ENCODE data around the gene BCKDHB. TPM values are rescaled to one million over a fixed set of nuclear protein-coding genes. Genes with fewer than 3 reads are reported as not detected.

BCKDHB gene
- total and polyA plus RNA-seq, 2 of the 4 experiments (the other 2 are of a cell fraction) = 11.2 to 11.8 TPM

DNA sequence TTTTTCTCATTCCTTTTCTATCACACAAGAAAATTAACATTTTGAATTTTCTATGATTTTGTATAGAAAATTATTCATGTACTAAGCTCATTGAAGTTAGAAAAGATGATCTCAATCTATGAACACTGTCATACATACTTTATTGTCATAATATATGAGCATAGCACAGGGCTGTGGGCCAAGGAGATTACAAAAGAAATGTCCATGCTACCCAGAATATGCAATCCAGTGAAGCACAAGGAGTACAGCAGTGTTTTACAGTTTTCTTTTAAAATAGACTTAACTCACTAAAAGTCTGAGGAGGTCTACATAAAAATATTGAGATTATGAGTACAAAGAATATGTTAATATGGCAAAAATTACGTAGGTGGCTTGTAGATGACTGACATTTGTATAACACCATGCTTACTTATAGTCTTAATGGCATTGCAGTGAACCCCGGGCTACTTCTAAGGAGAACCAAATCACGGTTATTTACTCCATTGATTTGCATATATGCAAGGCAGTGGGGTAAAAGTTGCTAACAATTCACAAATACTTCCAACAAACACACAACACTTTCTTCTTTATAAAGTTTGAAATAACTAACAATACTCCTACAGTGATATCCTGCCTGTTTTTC lies 257.1 kb downstream of the BCKDHB start:
- Histone ChIP-seq H3K18ac (ENCODE audit: low read depth, low read length) (no peak overlapping the region), H2BK120ac (ENCODE audit: low read depth, low read length) (no peak overlapping the region), H3K9ac (ENCODE audit: low read depth, low read length) (no peak overlapping the region), H2AFZ (replicated peaks; ENCODE audit: low read length, poor library complexity) (no peak overlapping the region), H3K9me3 (ENCODE audit: control insufficient read depth, insufficient read depth, low read length) (no peaks in the 10 kb centered on the region), H3K56ac (ENCODE audit: extremely low read depth, insufficient read depth, low read length) (no peak overlapping the region), H3K4me2 (ENCODE audit: low read depth, low read length) (no peak overlapping the region), H3K4me3 (ENCODE audit: insufficient read depth, low read depth, low read length) (no peak overlapping the region), H3K79me1 (ENCODE audit: low read depth in 1 of 2, low read length in 2 of 2) (no peaks in the 10 kb centered on the region), H3K36me3 (ENCODE audit: control insufficient read depth, insufficient read depth, low read length) (no peaks in the 10 kb centered on the region), H3K27ac (ENCODE audit: insufficient read depth, low read length) (no peak overlapping the region), H4K20me1 (ENCODE audit: insufficient read depth, low read length) (no peaks in the 10 kb centered on the region), H4K5ac (ENCODE audit: low read depth, low read length) (no peak overlapping the region), H2AK9ac (replicated peaks; ENCODE audit: low read depth, low read length, poor library complexity) (no peak overlapping the region), H2BK20ac (ENCODE audit: low read depth, low read length) (no peak overlapping the region), H2BK15ac (ENCODE audit: low read depth, low read length) (no peak overlapping the region), H3K14ac (replicated peaks; ENCODE audit: low read depth, low read length) (no peak overlapping the region), H3K23ac (ENCODE audit: low read depth, low read length) (no peak overlapping the region), H3K4me1 (ENCODE audit: control insufficient read depth, insufficient read depth, low read length) (no peaks in the 10 kb centered on the region), H3K4ac (ENCODE audit: low read depth, low read length) (no peak overlapping the region), H3K27me3 (ENCODE audit: control insufficient read depth, insufficient read depth, low read length) (no peaks in the 10 kb centered on the region), H3K9me1 (ENCODE audit: insufficient read depth, low read length) (no peaks in the 10 kb centered on the region), H2BK5ac (ENCODE audit: low read depth, low read length, poor library complexity, severe bottlenecking) (no peak overlapping the region), H4K8ac (ENCODE audit: low read depth in 2 of 2, low read length in 2 of 2) (no peak overlapping the region), H2AK5ac (ENCODE audit: low read depth, low read length) (no peak overlapping the region), H4K91ac (ENCODE audit: insufficient read depth, low read depth, low read length) (no peak overlapping the region)
- no peak for ATAC-seq (ENCODE audit: low read depth)
- POLR2A ChIA-PET (ENCODE audit: unreplicated experiment) = no interaction called here
- CTCF ChIA-PET = no interaction called here
- BruUV-seq (replicated peaks) = no TSS peak
- dilution Hi-C loops (cut with HindIII; ENCODE audit: low sequenced_read_pairs, unreplicated experiment) (no loop called here), intact Hi-C loops (cut with micrococcal nuclease) (no loop called here), in situ Hi-C loops (cut with MboI; ENCODE audit: low sequenced_read_pairs) (no loop called here)
- no CpG with 5 or more reads among the region's 3 CpGs for WGBS, 2 experiments (ENCODE audit: extremely low coverage in 2 of 2, insufficient read length in 1 of 2)
- peak; percentile 25 for DNase-seq
- TF ChIP-seq MXI1 (IDR thresholded peaks at IDR 0.05; ENCODE audit: borderline replicate concordance, low read depth, low read length) = no peak
- TF ChIP-seq RFX5 (IDR thresholded peaks at IDR 0.05; ENCODE audit: low read depth, low read length) = no peak
- TF ChIP-seq RCOR1 (IDR thresholded peaks at IDR 0.05; ENCODE audit: insufficient replicate concordance, low read length) = no peak
- no peak for TF ChIP-seq POLR2A (IDR thresholded peaks at IDR 0.05; ENCODE audit: low read depth, low read length)
- no peak for TF ChIP-seq NFE2L2 (IDR thresholded peaks at IDR 0.05; ENCODE audit: low read depth, low read length)
- no peak for TF ChIP-seq BHLHE40 (IDR thresholded peaks at IDR 0.05; ENCODE audit: low read depth, low read length)
- TF ChIP-seq CHD1 (IDR thresholded peaks at IDR 0.05; ENCODE audit: low read depth, low read length) = no peak
- no peak for TF ChIP-seq FOS (IDR thresholded peaks at IDR 0.05; ENCODE audit: low read depth, low read length)
- no peak for TF ChIP-seq MAZ (IDR thresholded peaks at IDR 0.05; ENCODE audit: borderline replicate concordance, low read depth, low read length)
- TF ChIP-seq, protein P1, sequence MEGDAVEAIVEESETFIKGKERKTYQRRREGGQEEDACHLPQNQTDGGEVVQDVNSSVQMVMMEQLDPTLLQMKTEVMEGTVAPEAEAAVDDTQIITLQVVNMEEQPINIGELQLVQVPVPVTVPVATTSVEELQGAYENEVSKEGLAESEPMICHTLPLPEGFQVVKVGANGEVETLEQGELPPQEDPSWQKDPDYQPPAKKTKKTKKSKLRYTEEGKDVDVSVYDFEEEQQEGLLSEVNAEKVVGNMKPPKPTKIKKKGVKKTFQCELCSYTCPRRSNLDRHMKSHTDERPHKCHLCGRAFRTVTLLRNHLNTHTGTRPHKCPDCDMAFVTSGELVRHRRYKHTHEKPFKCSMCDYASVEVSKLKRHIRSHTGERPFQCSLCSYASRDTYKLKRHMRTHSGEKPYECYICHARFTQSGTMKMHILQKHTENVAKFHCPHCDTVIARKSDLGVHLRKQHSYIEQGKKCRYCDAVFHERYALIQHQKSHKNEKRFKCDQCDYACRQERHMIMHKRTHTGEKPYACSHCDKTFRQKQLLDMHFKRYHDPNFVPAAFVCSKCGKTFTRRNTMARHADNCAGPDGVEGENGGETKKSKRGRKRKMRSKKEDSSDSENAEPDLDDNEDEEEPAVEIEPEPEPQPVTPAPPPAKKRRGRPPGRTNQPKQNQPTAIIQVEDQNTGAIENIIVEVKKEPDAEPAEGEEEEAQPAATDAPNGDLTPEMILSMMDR (conservative IDR thresholded peaks at IDR 0.05; ENCODE audit: low read depth, low read length) = no peak
- TF ChIP-seq SMC3 (IDR thresholded peaks at IDR 0.05; ENCODE audit: low read depth, low read length) = no peak

All from IMR-90 (cell line).